DMS153 treated with DMSO at 0.1 percent for 48 hours (cell line): ENCODE data around the gene NAT14.
"Not testable (repeated sequence)": the region's sequence is repeated elsewhere in the genome, so short reads cannot be mapped to it uniquely, and the experiment has no call there.

Experiments used
- DNase-seq: peaks from one replicate; lab custom pipeline; 2025; ENCODE audit not compliant: unreplicated experiment; lab: John Stamatoyannopoulos, UW

The NAT14 gene

DNA sequence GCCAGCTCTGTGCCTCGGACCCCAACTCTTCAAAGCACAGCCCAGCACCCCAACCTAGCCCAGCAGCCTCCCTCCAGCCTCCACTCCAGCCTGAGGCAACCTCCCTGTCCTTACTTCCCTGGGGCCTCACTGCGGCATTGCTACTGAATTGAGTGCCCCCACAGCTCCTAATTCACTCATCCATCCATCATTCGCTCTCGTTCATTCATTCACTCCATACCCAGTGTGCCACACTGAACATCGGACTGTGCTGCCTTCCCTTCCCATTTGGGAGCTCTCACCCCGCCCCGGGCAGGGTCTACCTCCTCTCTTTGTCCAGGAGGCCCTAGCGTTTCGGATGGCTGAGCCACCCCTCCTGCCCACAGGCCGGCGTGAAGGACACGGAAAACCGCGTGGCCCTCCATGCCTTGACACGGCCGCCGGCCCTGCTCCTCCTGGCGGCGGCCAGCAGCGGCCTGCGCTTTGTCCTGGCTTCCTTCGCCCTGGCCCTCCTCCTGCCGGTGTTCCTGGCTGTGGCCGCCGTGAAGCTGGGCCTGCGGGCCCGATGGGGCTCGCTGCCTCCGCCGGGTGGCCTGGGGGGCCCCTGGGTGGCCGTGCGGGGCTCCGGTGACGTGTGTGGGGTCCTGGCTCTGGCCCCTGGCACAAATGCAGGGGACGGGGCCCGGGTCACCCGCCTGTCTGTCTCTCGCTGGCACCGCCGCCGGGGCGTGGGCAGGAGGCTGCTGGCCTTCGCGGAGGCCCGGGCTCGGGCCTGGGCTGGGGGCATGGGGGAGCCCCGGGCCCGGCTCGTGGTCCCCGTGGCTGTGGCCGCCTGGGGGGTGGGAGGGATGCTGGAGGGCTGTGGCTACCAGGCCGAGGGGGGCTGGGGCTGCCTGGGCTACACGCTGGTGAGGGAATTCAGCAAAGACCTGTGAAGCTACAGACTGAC, 1.3 kb downstream of the NAT14 start:
- no peak for DNase-seq

DNA sequence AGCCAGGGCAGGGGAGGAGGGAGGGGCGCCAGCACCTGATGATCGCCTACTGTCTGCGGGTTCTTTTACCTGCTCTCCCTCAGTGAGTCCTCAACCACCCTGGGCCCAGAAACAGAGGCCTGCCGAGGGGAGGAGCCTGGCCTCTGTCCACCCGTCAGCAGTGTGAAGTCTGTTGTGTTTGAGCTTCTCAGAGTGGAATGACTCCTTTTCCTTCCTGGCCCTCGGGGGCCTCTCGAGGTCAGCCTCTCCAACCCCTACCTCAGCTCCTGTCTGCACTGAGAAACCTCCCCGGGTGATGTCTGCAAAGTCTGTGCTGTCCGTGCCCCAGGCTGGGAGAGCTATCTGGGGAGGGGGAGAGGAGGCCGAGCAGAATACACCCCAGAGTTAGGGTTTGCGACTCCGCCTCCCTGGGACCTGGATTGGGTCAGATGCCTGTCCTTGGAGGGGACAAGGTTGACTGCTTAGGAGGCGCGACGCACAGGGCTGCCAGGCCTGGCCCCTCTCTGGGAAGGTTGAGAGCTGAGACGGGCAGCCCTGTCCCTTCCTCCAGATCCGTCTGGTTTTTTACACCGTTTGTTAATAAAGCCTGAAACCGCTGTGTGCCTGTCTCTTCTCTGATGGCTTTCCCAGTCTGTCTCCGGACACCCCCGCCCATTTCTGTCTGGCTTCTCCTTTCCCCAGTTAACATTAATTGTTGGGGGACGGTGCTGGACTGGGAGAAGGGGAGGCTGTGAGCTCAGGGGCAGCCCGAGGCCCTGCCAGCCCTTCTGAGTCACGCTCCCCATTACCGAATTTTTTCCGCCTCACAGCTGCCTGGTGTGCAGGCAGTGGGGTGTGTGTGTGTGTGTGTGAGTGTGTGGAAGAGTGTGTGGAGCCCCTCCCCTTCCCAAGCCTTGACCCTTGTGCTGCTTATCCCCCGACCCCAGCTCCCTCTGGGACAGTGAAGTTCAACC, 2.3 kb downstream of the NAT14 start:
- DNase-seq = no peak

DNA sequence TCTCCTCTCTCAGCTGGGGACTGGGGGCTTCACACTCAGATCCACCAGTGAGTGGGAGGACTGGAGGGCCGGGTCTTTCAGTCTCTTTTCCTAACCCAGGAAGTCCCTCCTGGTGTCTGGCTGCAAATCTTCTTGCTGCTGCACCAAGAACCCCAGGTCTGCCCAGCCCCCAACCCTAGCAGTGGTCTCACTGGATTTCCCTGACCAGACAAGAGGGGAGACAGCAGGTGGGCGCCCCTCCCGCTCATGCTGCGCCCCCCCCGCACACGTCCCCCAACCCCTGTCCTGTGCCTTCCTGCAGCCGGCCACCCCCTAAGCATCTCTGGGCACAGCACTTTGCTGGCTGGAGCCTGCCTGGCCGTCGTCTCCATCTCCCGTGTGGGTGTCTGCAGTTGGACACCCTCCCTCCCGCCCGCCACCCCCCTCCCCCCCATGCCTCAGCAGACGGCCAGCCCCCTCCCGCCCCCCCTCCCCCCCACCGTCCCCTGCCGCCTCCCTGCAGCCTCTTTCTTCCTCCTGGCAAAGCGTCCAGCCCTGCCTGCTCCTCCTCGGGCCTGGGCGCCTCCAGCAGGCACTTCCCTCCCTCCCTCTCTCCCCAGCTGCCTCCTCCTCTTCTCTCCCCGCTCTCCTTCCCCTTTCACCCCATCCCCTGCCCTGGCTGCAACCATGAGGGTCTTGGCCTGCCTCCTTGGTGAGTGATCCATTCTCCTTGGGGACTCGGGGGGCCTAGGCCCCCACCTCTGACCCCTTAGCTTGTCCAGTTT, 3.1 kb downstream of the NAT14 start, which contains the start of gene SSC5D:
Gene SSC5D (plus strand): TSS at position 513 of the 764 bp plus-strand sequence. CDS start 154 bp downstream, at position 667.
- no peak for DNase-seq

DNA sequence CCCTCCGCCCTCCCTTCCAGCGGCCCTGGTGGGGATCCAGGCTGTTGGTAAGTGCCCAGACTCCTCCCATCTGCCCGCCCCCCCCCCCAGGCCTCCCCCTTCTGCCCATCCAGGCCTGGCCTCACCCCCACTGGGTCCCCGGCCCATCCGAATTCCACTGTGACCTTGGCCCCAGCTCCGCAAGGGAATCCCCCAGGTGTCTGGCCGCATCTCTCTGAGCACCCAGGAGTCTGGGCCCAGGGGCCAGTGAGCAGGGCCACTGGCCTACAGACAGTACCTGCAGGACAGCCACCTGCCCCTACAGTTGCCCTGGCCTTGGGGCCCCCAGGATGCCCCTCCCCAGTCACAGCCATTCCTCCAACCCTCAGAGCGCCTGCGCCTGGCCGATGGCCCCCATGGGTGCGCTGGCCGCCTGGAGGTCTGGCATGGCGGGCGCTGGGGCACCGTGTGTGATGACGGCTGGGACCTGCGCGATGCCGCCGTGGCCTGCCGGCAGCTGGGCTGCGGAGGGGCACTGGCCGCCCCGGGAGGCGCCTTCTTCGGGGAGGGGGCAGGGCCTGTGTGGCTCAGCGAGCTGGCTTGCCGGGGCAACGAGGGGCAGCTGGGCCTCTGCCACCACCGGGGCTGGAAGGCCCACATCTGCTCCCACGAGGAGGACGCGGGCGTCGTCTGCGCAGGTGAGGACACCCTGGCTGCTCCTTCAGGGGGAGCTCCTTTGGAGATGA, 4.2 kb downstream of the NAT14 start:
- DNase-seq = no peak

DNA sequence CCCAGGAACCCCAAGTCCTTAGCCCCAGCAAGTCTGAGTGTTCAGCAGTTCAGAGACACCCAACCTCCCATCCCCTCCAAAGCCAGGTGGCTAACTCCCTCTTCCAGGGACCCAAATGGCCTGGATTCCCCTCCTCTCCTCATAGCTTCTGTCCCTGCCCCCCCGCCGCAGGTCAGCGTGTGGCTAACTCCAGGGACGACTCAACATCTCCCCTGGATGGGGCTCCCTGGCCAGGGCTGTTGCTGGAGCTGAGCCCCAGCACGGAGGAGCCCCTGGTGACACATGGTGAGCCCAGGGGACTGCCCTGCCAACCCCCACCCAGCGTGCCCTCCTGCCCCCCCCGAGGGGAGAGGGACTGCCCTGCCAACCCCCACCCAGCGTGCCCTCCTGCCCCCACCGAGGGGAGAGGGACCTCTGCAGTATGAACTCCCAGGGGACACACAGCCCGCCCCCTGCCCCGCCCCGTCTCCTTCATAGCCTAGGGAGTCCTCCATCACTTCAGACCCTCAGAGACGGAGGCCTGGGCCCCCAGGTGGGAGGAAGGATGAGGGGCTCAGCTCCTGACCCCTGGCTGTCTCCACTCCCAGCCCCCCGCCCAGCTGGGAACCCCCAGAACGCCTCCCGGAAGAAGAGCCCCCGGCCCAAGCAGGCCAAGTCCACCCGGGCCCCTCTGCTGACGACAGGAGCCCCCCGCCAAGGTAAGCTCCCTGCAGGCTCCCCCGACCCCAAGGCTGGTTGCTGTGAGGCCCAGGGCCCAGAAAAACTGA, 4.9 kb downstream of the NAT14 start:
- no peak for DNase-seq

DNA sequence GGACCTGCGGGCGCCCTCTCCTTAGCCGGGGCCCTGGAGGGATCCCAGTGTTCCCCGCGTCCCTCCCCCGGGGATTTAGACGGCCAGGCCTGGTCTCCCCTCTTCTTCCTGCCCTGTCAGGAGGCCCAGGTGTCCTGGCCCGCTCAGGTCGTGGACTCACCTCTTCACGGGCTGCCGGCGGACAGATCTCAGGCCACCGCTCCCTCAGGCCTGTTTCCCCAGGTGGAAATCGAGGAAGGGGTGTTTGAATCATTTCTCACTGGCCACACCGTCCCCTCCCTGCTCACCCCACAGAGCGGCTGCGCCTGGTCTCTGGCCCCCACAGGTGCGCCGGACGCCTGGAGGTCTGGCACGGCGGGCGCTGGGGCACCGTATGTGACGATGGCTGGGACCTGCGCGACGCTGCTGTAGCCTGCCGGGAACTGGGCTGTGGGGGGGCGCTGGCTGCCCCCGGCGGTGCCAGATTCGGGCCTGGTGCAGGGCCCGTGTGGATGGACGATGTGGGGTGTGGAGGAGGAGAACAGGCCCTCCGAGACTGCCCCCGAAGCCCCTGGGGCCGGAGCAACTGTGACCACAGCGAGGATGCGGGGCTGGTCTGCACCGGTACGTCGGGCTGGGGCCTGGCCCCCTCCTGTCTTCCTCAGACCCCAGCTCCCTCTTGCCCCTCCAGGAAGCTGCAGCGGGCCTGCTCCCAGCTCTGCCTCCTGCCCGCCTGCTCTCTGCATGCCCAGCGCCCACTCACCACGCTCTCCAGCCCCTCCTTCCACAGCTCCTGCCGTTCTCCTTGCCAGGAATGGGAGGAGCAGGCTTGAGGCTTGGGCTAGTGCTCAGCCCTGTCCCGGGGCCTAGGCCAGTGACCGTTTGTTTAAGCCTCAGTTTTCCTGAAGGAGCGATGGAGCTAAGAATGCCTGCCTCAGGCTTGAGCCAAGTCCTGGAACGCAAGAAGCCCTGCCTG, 5.8 kb downstream of the NAT14 start:
- DNase-seq = no peak

- no peak for DNase-seq
These were observed 6.8 kb downstream of the NAT14 start for GRCh38 chr19:55491546-55492360.

GRCh38 chr19:55492362-55492944, 7.5 kb downstream of the NAT14 start:
- no peak for DNase-seq

GRCh38 chr19:55493052-55493644, 8.2 kb downstream of the NAT14 start:
- no peak for DNase-seq

DNA sequence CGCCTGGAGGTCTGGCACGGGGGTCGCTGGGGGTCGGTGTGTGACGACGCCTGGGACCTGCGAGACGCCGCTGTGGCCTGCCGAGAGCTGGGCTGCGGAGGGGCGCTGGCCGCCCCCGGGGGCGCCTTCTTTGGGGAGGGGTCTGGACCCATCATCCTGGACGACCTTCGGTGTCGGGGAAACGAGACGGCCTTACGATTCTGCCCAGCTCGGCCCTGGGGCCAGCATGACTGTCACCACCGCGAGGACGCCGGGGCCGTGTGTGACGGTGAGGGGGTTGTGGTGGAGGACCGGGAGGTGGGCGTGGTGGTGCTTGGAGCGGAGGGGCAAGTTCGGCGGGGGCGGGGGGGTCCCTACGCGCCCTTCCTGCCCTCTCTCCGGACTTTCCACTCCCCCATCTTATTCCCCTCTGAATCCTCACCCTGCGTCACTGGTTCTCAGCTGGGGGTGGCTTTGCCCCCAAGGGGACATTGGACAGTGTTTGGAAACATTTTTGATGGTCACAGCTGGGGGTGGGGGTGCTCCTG, 8.7 kb downstream of the NAT14 start:
- no peak for DNase-seq

DNA sequence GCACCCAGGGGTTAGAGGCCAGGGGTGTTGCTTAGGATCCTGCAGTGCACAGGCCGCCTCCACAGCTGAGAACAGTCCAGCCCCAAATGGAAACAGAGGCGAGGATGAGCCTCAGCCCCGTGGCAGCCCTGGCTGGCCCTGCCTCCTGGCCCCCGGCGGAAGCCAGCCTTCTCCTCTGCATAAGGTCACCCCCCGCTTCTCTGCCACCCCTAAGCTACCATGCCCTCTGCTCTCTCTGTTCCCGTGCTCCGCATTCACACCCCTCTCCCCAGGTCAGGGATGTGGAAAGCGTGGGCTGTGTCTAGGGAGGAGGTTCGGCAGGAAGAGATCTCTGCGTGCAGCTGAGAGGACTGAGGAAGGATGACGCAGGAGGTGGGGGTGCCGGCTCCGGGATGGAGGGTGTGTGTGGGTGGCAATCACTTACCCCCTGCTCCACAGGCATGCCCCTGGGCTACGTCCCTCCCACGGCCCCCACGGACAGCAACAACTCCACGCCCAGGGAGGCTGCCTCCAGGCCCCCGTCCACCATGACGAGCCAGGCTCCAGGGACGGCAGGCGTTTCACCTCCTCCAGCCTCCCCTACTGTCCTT, 9.3 kb downstream of the NAT14 start:
- no peak for DNase-seq

GRCh38 chr19:55495646-55496349, 10.8 kb downstream of the NAT14 start:
- DNase-seq = no peak

DNA sequence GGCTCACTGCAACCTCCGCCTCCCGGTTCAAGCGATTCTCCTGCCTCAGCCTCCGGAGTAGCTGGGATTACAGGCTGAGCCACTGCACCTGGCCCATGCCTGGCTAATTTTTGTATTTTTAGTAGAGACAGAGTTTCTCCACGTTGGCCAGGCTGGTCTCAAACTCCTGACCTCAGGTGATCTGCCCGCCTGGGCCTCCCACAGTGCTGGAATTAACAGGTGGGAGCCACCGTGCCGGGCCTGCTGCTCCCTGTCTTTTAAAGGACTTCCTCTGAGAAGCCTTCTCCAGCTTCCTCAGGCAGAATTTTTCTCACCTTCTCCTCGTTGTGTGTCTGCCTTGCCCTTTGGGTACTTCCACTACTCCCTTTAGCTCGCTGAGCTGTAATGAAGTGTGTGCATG, 11.8 kb downstream of the NAT14 start:
- not testable (repeated sequence) for DNase-seq

GRCh38 chr19:55497763-55498162, 12.8 kb downstream of the NAT14 start:
- no peak for DNase-seq

DNA sequence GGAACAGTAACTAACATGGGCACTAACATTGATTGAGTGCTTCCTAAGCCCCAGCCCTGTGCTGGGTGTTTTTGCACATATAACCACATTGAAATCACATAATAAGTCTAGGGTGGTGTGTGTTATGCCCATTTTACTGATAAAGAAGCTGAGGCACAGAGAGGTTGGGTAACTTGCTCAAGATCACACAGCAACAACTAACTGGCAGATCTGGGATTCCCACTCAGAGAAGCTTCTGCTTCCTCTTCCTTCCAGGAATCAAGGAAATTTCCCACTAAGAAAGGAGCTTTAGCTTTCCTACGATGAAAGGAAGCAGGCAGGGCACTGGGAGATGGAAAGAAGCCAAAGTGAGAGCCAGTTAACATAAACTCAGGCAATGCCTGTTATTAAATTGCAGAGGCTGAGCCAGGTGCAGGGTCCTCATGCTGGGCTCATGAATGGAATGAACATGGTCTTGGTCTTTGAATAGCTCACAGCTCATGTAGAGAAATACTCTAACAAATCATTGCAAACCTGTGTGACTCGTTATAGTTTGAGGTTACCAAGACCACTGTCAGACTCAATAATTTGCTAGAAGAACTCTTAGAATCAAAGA, 13.4 kb downstream of the NAT14 start:
- DNase-seq = no peak
